Esophagus muscularis mucosa (tissue), 4 donors: Measurements from ENCODE around the gene PODNL1.

Source experiments
- EP300 ChIP-seq: sonication (generic); formaldehyde crosslinking; IDR thresholded peaks from one replicate; pipeline ENCODE4 v1.6.1; 2017; ENCODE audit warnings: antibody characterized with exemption
- POLR2A ChIP-seq: fragments of 450-650 bp; IDR thresholded peaks from one replicate; pipeline ENCODE4 v1.6.1; 2017; ENCODE audit warnings: antibody characterized with exemption, moderate library complexity, mild to moderate bottlenecking, low read depth
- POLR2AphosphoS5 ChIP-seq, 2 donors: sonication (generic); formaldehyde crosslinking; IDR thresholded peaks; one replicate each; pipeline ENCODE4 v1.6.1; 2017; ENCODE audit warnings: antibody characterized with exemption in 2 of 2
- TF ChIP-seq, protein P1 (sequence below), 3 experiments: fragments of 200-600 bp in 2 of 3; fragments of 450-650 bp in 1 of 3; sonication (generic) in 2 of 3; IDR thresholded peaks; one replicate each; pipeline ENCODE4 v1.5.1; 2017 to 2019; ENCODE audit warnings: antibody characterized with exemption in 3 of 3, mild to moderate bottlenecking in 2 of 3, moderate library complexity in 1 of 3

GRCh38 chr19:13923194-13923987 is 14.8 kb downstream of the PODNL1 start:
- TF ChIP-seq, protein P1, sequence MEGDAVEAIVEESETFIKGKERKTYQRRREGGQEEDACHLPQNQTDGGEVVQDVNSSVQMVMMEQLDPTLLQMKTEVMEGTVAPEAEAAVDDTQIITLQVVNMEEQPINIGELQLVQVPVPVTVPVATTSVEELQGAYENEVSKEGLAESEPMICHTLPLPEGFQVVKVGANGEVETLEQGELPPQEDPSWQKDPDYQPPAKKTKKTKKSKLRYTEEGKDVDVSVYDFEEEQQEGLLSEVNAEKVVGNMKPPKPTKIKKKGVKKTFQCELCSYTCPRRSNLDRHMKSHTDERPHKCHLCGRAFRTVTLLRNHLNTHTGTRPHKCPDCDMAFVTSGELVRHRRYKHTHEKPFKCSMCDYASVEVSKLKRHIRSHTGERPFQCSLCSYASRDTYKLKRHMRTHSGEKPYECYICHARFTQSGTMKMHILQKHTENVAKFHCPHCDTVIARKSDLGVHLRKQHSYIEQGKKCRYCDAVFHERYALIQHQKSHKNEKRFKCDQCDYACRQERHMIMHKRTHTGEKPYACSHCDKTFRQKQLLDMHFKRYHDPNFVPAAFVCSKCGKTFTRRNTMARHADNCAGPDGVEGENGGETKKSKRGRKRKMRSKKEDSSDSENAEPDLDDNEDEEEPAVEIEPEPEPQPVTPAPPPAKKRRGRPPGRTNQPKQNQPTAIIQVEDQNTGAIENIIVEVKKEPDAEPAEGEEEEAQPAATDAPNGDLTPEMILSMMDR (IDR thresholded peaks at IDR 0.05) = no peak
- TF ChIP-seq POLR2A = no peak
- no peak for TF ChIP-seq EP300
- TF ChIP-seq POLR2AphosphoS5 (IDR thresholded peaks at IDR 0.05) = no peak
